Ovary (tissue), 3 donors: Measurements from ENCODE around the gene RHCG.

Experiments
- CTCF ChIP-seq, 3 donors: fragments of 450-650 bp in 2 of 3; fragments of 200-600 bp in 1 of 3; IDR thresholded peaks; one replicate each; pipeline versions ENCODE4 v1.5.1 to v1.8.0; 2016 to 2022; ENCODE audit warnings: antibody characterized with exemption in 3 of 3, mild to moderate bottlenecking in 1 of 3
- EP300 ChIP-seq: sonication (generic); formaldehyde crosslinking; IDR thresholded peaks from one replicate; pipeline ENCODE4 v1.6.1; 2017; ENCODE audit warnings: antibody characterized with exemption
- POLR2A ChIP-seq: fragments of 450-650 bp; IDR thresholded peaks from one replicate; pipeline ENCODE4 v1.6.1; 2017; ENCODE audit warnings: antibody characterized with exemption, mild to moderate bottlenecking, moderate library complexity
- donor health status: DM: no; HTN: no; CAD: no.

GRCh38 chr15:89460048-89460447, 36.3 kb downstream of the RHCG start:
- TF ChIP-seq CTCF (IDR thresholded peaks at IDR 0.05) (no peak), POLR2A (no peak), EP300 (no peak)
